ENCODE results near the gene ENAH.

The ENAH gene

DNA sequence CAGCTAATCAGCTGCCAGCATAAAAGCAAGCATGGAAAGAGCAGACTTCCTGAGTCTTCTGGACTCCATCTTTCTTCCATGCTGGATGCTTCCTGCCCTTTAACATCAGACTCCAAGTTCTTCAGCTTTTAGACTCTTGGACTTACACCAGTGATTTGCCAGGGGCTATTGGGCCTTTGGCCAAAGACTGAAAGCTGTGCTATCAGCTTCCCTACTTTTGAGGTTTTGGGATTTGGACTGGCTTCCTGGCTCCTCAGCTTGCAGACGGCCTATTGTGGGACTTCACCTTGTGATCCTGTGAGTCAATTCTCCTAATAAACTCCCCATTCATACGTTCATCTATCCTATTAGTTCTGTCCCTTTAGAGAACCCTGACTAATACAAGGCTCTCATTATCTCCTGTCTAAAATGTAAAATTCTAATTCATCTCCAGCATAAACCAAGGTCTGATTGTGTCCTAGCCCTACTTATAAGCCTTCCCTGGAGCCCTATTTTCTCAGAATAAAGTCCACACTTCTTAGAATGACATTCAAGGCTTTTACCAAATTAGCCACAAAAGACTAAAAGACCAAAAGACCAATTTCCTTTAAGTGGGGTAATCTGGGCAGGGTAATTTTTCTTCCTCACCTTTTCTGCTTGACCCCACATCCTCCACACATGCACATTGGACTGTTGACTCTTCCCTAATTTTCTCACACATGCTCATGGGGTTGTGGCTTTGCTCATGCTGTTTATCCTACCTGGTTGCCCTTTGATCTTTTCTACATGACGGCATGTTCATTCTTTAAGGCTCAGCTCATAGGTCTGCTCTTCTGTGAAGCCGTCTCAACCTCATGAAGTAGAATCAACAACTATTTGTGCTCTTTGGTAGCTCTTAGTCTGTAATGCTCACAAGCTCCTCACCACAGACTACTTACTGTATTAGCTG lies 18.1 kb upstream of the ENAH start:
- no peak for TF ChIP-seq SUZ12 (IDR thresholded peaks at IDR 0.05; ENCODE audit: extremely low read depth, insufficient read depth, insufficient read length)
- no peak for TF ChIP-seq YY1 (IDR thresholded peaks at IDR 0.05; ENCODE audit: insufficient read depth, insufficient read length)
- TF ChIP-seq ZNF274 (IDR thresholded peaks at IDR 0.05; ENCODE audit: low read depth, low read length) = no peak
- no peak overlapping the region for H3K9ac ChIP-seq (ENCODE audit: insufficient read length, low read depth)
- DNase-seq (ENCODE audit: low read depth, low spot score) = no peak

DNA sequence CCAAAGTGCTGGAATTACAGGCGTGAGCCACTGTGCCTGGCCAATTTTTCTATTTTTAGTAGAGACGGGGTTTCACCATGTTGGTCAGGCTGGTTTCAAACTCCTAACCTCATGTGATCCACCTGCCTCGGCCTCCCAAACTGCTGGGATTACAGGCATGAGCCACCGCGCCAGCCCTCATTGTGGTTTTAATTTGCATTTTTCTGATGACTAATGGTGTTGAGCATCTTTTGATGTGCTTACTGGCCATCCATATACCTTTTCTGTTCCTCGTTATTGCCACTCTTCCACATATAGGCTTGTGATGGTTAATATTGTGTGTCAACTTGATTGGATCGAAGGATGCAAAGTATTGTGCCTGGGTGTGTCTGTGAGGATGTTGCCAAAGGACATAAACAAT lies 17.4 kb upstream of the ENAH start:
- no peak overlapping the region for H3K4me3 ChIP-seq (ENCODE audit: insufficient read length, low read depth)
- no peaks in the 10 kb centered on the region for H3K36me3 ChIP-seq (ENCODE audit: insufficient read depth, insufficient read length, low read length)
- no peaks in the 10 kb centered on the region for H3K4me1 ChIP-seq (ENCODE audit: insufficient read depth, insufficient read length)
- no peak for TF ChIP-seq YY1 (IDR thresholded peaks at IDR 0.05; ENCODE audit: insufficient read depth, insufficient read length)
- no peak for TF ChIP-seq SUZ12 (IDR thresholded peaks at IDR 0.05; ENCODE audit: extremely low read depth, insufficient read depth, insufficient read length)
- no peak for TF ChIP-seq ZNF274 (IDR thresholded peaks at IDR 0.05; ENCODE audit: low read depth, low read length)
- no peaks in the 10 kb centered on the region for H3K27me3 ChIP-seq (ENCODE audit: insufficient read depth, insufficient read length)
- H3K9me3 ChIP-seq (ENCODE audit: insufficient read depth, low read length) = no peaks in the 10 kb centered on the region
- no peak overlapping the region for H3K9ac ChIP-seq (ENCODE audit: insufficient read length, low read depth)
- no peak for DNase-seq (ENCODE audit: low read depth, low spot score)

More for the DNA sequence above, 18.1 kb upstream of the ENAH start:
- Histone ChIP-seq H3K4me1 (ENCODE audit: insufficient read depth, insufficient read length) (no peaks in the 10 kb centered on the region), H3K27me3 (ENCODE audit: insufficient read depth, insufficient read length) (no peaks in the 10 kb centered on the region), H3K9me3 (ENCODE audit: insufficient read depth, low read length) (no peaks in the 10 kb centered on the region), H3K36me3 (ENCODE audit: insufficient read depth, insufficient read length, low read length) (no peaks in the 10 kb centered on the region), H3K4me3 (ENCODE audit: insufficient read length, low read depth) (no peak overlapping the region)

DNA sequence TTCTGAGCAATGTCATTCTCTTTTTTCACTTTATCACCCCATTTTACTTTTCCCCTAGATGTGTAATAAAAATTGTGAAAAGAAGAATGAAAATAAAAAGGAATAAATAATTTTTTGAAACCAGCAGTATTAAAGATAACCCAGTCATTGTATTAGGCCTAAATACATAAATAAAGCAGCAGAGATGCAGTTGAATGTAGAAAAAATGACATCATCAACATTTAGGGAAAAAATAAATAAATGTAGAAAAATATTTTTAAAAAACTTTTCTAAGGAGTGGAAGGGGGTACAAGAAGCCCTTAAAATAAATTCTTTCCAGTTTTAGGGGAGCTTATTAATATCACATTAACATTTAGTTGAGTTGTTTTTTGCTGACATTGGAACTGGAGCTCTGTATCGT lies 15.3 kb upstream of the ENAH start:
- H3K4me3 ChIP-seq (ENCODE audit: insufficient read length, low read depth) = no peak overlapping the region
- no peaks in the 10 kb centered on the region for H3K27me3 ChIP-seq (ENCODE audit: insufficient read depth, insufficient read length)
- H3K4me1 ChIP-seq (ENCODE audit: insufficient read depth, insufficient read length) = no peaks in the 10 kb centered on the region
- H3K36me3 ChIP-seq (ENCODE audit: insufficient read depth, insufficient read length, low read length) = no peaks in the 10 kb centered on the region
- H3K9ac ChIP-seq (ENCODE audit: insufficient read length, low read depth) = no peak overlapping the region
- no peak for DNase-seq (ENCODE audit: low read depth, low spot score)
- H3K9me3 ChIP-seq (ENCODE audit: insufficient read depth, low read length) = no peaks in the 10 kb centered on the region
- TF ChIP-seq YY1 (IDR thresholded peaks at IDR 0.05; ENCODE audit: insufficient read depth, insufficient read length) (no peak), ZNF274 (IDR thresholded peaks at IDR 0.05; ENCODE audit: low read depth, low read length) (no peak), SUZ12 (IDR thresholded peaks at IDR 0.05; ENCODE audit: extremely low read depth, insufficient read depth, insufficient read length) (no peak)

DNA sequence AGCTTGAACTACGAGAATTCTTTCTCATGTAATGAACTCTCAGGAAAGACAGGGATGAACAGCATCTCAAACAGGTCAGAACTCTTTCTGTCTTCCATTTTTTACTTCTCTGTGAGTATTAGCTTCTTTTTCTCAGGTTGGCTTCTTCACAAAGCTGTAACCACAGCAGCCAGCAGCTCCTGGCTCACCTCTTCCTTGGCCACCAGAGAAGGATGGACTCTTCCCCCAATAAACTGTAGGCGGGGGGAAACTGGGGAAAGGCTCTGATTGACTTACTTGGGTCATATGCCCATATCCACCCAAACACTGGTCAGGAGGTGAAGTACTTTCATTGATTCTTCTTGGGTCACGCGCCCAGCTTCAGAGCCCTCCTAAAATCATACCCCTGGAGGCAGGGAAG lies 14.4 kb upstream of the ENAH start:
- Histone ChIP-seq H3K4me1 (ENCODE audit: insufficient read depth, insufficient read length) (no peaks in the 10 kb centered on the region), H3K9me3 (ENCODE audit: insufficient read depth, low read length) (no peaks in the 10 kb centered on the region), H3K9ac (ENCODE audit: insufficient read length, low read depth) (no peak overlapping the region), H3K36me3 (ENCODE audit: insufficient read depth, insufficient read length, low read length) (no peaks in the 10 kb centered on the region), H3K4me3 (ENCODE audit: insufficient read length, low read depth) (no peak overlapping the region), H3K27me3 (ENCODE audit: insufficient read depth, insufficient read length) (no peaks in the 10 kb centered on the region)
- DNase-seq (ENCODE audit: low read depth, low spot score) = no peak
- TF ChIP-seq YY1 (IDR thresholded peaks at IDR 0.05; ENCODE audit: insufficient read depth, insufficient read length) (no peak), SUZ12 (IDR thresholded peaks at IDR 0.05; ENCODE audit: extremely low read depth, insufficient read depth, insufficient read length) (no peak), ZNF274 (IDR thresholded peaks at IDR 0.05; ENCODE audit: low read depth, low read length) (no peak)

DNA sequence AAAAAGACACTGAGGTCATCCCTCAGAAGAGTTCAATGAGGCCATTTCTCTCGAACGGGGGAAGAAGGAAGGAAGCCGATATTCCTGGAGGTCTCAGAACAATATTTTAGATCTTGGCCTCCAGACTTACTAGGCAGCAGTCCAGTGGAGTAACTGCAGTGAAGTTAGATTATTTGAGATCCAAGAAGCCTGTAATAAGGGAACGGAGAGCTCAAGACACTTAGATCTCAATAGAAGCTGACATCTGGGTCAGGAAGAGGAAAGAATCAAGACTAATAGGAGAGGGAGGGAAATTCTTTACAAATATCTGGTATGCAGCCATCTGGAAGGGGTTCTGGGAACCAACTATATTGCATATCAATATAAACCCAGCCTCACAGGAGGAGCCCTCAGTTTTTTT lies 13.6 kb upstream of the ENAH start:
- no peak for TF ChIP-seq ZNF274 (IDR thresholded peaks at IDR 0.05; ENCODE audit: low read depth, low read length)
- TF ChIP-seq YY1 (IDR thresholded peaks at IDR 0.05; ENCODE audit: insufficient read depth, insufficient read length) = no peak
- no peak for TF ChIP-seq SUZ12 (IDR thresholded peaks at IDR 0.05; ENCODE audit: extremely low read depth, insufficient read depth, insufficient read length)
- Histone ChIP-seq H3K4me3 (ENCODE audit: insufficient read length, low read depth) (no peak overlapping the region), H3K36me3 (ENCODE audit: insufficient read depth, insufficient read length, low read length) (no peaks in the 10 kb centered on the region), H3K4me1 (ENCODE audit: insufficient read depth, insufficient read length) (no peaks in the 10 kb centered on the region), H3K9me3 (ENCODE audit: insufficient read depth, low read length) (no peaks in the 10 kb centered on the region), H3K9ac (ENCODE audit: insufficient read length, low read depth) (no peak overlapping the region), H3K27me3 (ENCODE audit: insufficient read depth, insufficient read length) (no peaks in the 10 kb centered on the region)
- no peak for DNase-seq (ENCODE audit: low read depth, low spot score)

DNA sequence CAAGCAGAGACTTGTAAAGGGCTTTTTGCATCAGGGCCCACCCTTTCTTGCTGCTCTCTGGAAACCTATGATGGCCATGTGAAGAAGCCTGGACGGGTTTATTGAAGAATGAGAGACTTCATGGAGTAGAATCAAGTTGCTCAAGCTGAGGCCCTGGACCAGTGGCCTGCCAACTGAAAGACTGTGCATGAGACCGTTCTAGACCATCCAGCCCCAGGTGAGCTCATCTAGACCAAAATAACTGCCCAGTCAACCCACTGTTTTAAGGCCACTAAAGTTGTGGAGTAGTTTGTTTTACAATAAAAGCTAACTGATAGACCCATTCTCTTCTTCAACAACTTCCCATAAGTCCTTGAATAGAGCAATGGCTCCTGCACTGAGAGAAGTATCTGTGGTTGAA lies 11.8 kb upstream of the ENAH start:
- H3K9me3 ChIP-seq (ENCODE audit: insufficient read depth, low read length) = no peaks in the 10 kb centered on the region
- H3K4me3 ChIP-seq (ENCODE audit: insufficient read length, low read depth) = no peak overlapping the region
- no peaks in the 10 kb centered on the region for H3K27me3 ChIP-seq (ENCODE audit: insufficient read depth, insufficient read length)
- DNase-seq (ENCODE audit: low read depth, low spot score) = no peak
- TF ChIP-seq YY1 (IDR thresholded peaks at IDR 0.05; ENCODE audit: insufficient read depth, insufficient read length) (no peak), SUZ12 (IDR thresholded peaks at IDR 0.05; ENCODE audit: extremely low read depth, insufficient read depth, insufficient read length) (no peak), ZNF274 (IDR thresholded peaks at IDR 0.05; ENCODE audit: low read depth, low read length) (no peak)
- no peaks in the 10 kb centered on the region for H3K36me3 ChIP-seq (ENCODE audit: insufficient read depth, insufficient read length, low read length)
- H3K4me1 ChIP-seq (ENCODE audit: insufficient read depth, insufficient read length) = no peaks in the 10 kb centered on the region
- no peak overlapping the region for H3K9ac ChIP-seq (ENCODE audit: insufficient read length, low read depth)

DNA sequence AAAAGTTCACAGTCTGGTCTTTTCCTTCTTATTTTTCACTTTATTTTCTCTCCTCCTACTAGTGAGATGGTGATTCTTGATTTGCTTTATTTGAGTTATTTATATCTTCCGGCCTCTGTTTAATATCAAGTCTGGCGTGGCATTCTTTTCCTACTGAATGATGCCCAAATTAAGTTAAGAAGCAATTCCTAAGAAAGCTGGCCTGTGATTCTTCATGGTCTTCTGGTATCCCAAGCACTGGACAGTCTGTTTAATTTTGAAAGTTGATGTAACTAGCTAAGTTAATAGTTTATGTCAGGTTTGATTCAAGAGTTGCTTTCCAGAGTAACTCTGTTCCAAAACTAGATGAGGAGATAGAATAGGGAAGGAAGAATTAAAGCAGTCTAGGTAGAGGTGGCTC lies 9.2 kb upstream of the ENAH start:
- H3K9ac ChIP-seq (ENCODE audit: insufficient read length, low read depth) = no peak overlapping the region
- no peaks in the 10 kb centered on the region for H3K27me3 ChIP-seq (ENCODE audit: insufficient read depth, insufficient read length)
- TF ChIP-seq ZNF274 (IDR thresholded peaks at IDR 0.05; ENCODE audit: low read depth, low read length) (no peak), SUZ12 (IDR thresholded peaks at IDR 0.05; ENCODE audit: extremely low read depth, insufficient read depth, insufficient read length) (no peak), YY1 (IDR thresholded peaks at IDR 0.05; ENCODE audit: insufficient read depth, insufficient read length) (no peak)
- no peaks in the 10 kb centered on the region for H3K36me3 ChIP-seq (ENCODE audit: insufficient read depth, insufficient read length, low read length)
- no peak overlapping the region for H3K4me3 ChIP-seq (ENCODE audit: insufficient read length, low read depth)
- H3K9me3 ChIP-seq (ENCODE audit: insufficient read depth, low read length) = no peaks in the 10 kb centered on the region
- H3K4me1 ChIP-seq (ENCODE audit: insufficient read depth, insufficient read length) = peaks cover 3% of the 10 kb centered on the region
- DNase-seq (ENCODE audit: low read depth, low spot score) = no peak
